ENCODE data around the gene DBT. TPM values are rescaled to one million over a fixed set of nuclear protein-coding genes. Genes with fewer than 3 reads are reported as not detected.

The DBT gene
- total RNA-seq, 1 experiment from 2014 or later = 9.1 TPM

DNA sequence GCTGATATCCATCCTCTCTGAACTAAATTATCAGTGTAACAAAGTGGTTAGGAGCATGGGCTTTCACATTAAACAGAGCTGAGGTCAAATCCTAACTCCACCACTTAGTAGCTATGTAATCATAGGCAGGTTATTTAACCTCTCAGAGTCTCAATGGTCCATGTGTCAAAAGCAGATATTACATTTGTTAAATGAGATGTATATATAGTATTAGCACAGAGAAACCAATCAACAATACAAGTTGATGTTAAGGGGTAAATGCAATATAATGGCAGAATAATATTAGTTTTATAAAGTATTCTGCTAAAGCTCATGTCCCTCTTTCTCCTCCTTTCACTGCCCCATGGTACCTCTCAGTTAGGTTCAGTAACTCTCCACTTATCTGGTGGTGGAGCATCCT lies 27.2 kb downstream of the DBT start:
- no peaks in the 10 kb centered on the region for H3K9me3 Mint-ChIP-seq (ENCODE audit: unreplicated experiment)
- POLR2A ChIA-PET = interaction anchor here (0.9 to 1.1 kb wide), 3 partner anchors 18 to 43 kb away, joined by 3 to 4 read pairs (median 4); partner anchors contain the start of genes DBT and RTCA
- TF ChIP-seq, protein P1, sequence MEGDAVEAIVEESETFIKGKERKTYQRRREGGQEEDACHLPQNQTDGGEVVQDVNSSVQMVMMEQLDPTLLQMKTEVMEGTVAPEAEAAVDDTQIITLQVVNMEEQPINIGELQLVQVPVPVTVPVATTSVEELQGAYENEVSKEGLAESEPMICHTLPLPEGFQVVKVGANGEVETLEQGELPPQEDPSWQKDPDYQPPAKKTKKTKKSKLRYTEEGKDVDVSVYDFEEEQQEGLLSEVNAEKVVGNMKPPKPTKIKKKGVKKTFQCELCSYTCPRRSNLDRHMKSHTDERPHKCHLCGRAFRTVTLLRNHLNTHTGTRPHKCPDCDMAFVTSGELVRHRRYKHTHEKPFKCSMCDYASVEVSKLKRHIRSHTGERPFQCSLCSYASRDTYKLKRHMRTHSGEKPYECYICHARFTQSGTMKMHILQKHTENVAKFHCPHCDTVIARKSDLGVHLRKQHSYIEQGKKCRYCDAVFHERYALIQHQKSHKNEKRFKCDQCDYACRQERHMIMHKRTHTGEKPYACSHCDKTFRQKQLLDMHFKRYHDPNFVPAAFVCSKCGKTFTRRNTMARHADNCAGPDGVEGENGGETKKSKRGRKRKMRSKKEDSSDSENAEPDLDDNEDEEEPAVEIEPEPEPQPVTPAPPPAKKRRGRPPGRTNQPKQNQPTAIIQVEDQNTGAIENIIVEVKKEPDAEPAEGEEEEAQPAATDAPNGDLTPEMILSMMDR (IDR thresholded peaks at IDR 0.05; ENCODE audit: unreplicated experiment) = no peak
- no peak overlapping the region for H3K27ac Mint-ChIP-seq (ENCODE audit: low read depth, unreplicated experiment)
- intact Hi-C loops (cut with micrococcal nuclease) = no loop called here
- no peak for DNase-seq (ENCODE audit: unreplicated experiment)
- peaks cover 25% of the 10 kb centered on the region for H3K36me3 Mint-ChIP-seq (ENCODE audit: insufficient read depth, unreplicated experiment)
- no TSS peak for BruUV-seq (replicated peaks)
- no peaks in the 10 kb centered on the region for H3K27me3 Mint-ChIP-seq (ENCODE audit: insufficient read depth, unreplicated experiment)
- CTCF ChIA-PET = interaction anchor here (0.9 kb wide), 1 partner anchor 60 kb away, joined by 4 read pairs; no protein-coding TSS in a partner anchor
- H3K4me1 Mint-ChIP-seq (ENCODE audit: insufficient read depth, unreplicated experiment) = no peaks in the 10 kb centered on the region
- no peak overlapping the region for H3K4me3 Mint-ChIP-seq (ENCODE audit: unreplicated experiment)

DNA sequence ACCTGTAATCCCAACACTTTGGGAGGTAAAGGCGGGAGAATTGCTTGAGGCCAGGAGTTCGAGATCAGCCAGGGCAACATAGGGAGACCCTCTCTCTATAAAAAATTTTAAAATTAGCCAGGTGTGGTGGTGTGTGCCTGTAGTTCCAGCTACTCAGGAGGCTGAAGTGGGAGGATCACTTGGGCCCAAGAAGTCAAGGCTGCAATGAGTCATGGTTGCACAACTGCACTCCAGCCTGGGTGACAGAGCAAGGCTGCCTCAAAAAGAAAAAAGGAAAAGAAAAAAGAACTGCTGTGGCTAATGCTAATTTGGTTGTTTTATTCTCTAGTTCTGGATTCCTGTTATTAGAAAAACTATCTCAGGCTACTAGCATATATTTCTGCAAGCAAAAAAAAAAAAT lies 29.8 kb downstream of the DBT start:
- H3K36me3 Mint-ChIP-seq (ENCODE audit: insufficient read depth, unreplicated experiment) = peaks cover 30% of the 10 kb centered on the region
- TF ChIP-seq, protein P1 (IDR thresholded peaks at IDR 0.05; ENCODE audit: unreplicated experiment) = no peak
- CTCF ChIA-PET = no interaction called here
- intact Hi-C loops (cut with micrococcal nuclease) = no loop called here
- DNase-seq (ENCODE audit: unreplicated experiment) = peak; percentile 35
- POLR2A ChIA-PET = no interaction called here
- no peak overlapping the region for H3K4me3 Mint-ChIP-seq (ENCODE audit: unreplicated experiment)
- no TSS peak for BruUV-seq (replicated peaks)
- no peaks in the 10 kb centered on the region for H3K27me3 Mint-ChIP-seq (ENCODE audit: insufficient read depth, unreplicated experiment)
- H3K4me1 Mint-ChIP-seq (ENCODE audit: insufficient read depth, unreplicated experiment) = no peaks in the 10 kb centered on the region
- H3K9me3 Mint-ChIP-seq (ENCODE audit: unreplicated experiment) = no peaks in the 10 kb centered on the region
- H3K27ac Mint-ChIP-seq (ENCODE audit: low read depth, unreplicated experiment) = no peak overlapping the region

DNA sequence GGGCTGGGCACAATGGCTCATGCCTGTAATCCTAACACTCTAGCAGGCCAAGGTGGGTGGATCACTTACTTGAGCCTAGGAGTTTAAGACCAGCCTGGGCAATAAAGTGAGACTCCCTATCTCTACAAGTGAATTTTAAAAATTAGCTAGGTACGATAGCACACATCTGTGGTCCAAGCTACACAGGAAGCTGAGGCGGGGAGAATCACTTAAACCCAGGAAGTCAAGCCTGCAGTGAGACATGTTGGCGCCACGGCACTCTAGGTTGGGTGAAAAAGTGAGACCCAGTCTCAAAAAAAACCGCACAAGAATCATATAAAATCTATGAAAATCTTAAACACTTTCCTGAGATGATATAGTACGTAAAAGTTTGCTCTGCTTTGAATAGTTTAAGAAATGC lies 30.2 kb downstream of the DBT start:
- BruUV-seq (replicated peaks) = no TSS peak
- Mint-ChIP-seq H3K9me3 (ENCODE audit: unreplicated experiment) (no peaks in the 10 kb centered on the region), H3K27me3 (ENCODE audit: insufficient read depth, unreplicated experiment) (no peaks in the 10 kb centered on the region), H3K27ac (ENCODE audit: low read depth, unreplicated experiment) (no peak overlapping the region), H3K4me1 (ENCODE audit: insufficient read depth, unreplicated experiment) (no peaks in the 10 kb centered on the region), H3K36me3 (ENCODE audit: insufficient read depth, unreplicated experiment) (peaks cover 34% of the 10 kb centered on the region), H3K4me3 (ENCODE audit: unreplicated experiment) (no peak overlapping the region)
- intact Hi-C loops (cut with micrococcal nuclease) = no loop called here
- TF ChIP-seq, protein P1 (IDR thresholded peaks at IDR 0.05; ENCODE audit: unreplicated experiment) = no peak
- ChIA-PET CTCF (no interaction called here), POLR2A (no interaction called here)
- DNase-seq (ENCODE audit: unreplicated experiment) = no peak

DNA sequence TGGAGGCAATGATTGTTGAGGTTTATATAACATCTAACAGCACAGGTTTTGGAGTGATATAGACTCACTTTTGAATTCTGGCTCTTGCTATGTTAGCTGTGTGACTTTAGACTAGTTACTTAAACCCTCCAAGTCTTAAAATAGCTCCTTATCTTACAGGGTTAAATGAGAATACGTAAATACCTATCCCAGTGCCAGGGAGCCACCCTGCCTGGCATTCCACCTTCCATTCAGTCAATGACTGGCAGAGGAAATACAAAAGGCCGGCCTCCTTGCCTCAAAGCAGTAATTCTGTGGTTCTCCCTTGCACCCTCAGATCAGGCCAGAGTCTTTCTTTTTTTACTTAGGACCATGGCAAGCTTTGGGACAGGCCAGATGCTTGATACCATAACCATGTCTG lies 31.8 kb downstream of the DBT start:
- TF ChIP-seq, protein P1 (IDR thresholded peaks at IDR 0.05; ENCODE audit: unreplicated experiment) = no peak
- Mint-ChIP-seq H3K4me1 (ENCODE audit: insufficient read depth, unreplicated experiment) (no peaks in the 10 kb centered on the region), H3K36me3 (ENCODE audit: insufficient read depth, unreplicated experiment) (peaks cover 46% of the 10 kb centered on the region), H3K9me3 (ENCODE audit: unreplicated experiment) (no peaks in the 10 kb centered on the region), H3K27me3 (ENCODE audit: insufficient read depth, unreplicated experiment) (no peaks in the 10 kb centered on the region), H3K27ac (ENCODE audit: low read depth, unreplicated experiment) (no peak overlapping the region), H3K4me3 (ENCODE audit: unreplicated experiment) (no peak overlapping the region)
- no TSS peak for BruUV-seq (replicated peaks)
- DNase-seq (ENCODE audit: unreplicated experiment) = no peak
- ChIA-PET CTCF (no interaction called here), POLR2A (interaction anchor here (0.6 kb wide), 1 partner anchor 79 kb away, joined by 3 read pairs; no protein-coding TSS in a partner anchor)
- intact Hi-C loops (cut with micrococcal nuclease) = no loop called here
